H1 (cell line): Measurements from ENCODE around the gene SEMA3G. TPM values are rescaled to one million over a fixed set of nuclear protein-coding genes. Genes with fewer than 3 reads are reported as not detected.

ENCODE experiments used
- CTCF ChIA-PET: fragments of 300-600 bp; sonication (Branson Sonifier 250); formaldehyde crosslinking; loops from one replicate; lab custom pipeline; 2021; ENCODE audit not compliant: partially characterized antibody; lab: Charles Lee
- POLR2A ChIA-PET: fragments of 300-600 bp; sonication (Branson Sonifier 250); formaldehyde crosslinking; loops from one replicate; lab custom pipeline; 2021; ENCODE audit warnings: inconsistent platforms; ENCODE audit not compliant: partially characterized antibody; lab: Charles Lee
- DNase-seq, 2 experiments: peaks; one replicate each; pipeline versions ENCODE4 v3.0.0 to v3.0.0-alpha.2; 2010 to 2022; ENCODE audit warnings: low spot score in 2 of 2, low read depth in 1 of 2, mixed read lengths in 1 of 2
- FAIRE-seq: peaks from 2 replicates; lab custom pipeline; 2011; peaks lifted over from hg19 to GRCh38; lab: Jason Lieb, UNC
- H2AFZ ChIP-seq: 2 replicates; pipeline ENCODE4 v1.8.1; 2012; ENCODE audit warnings: low read length, inconsistent platforms
- H2AK5ac ChIP-seq: 2 replicates; pipeline ENCODE4 v1.6.1; 2013; ENCODE audit warnings: low read depth, low read length
- H2BK120ac ChIP-seq: replicated peaks from 2 replicates; pipeline ENCODE3; 2013; ENCODE audit warnings: low read depth, low read length, inconsistent platforms
- H2BK12ac ChIP-seq: 2 replicates; pipeline ENCODE4 v1.6.1; 2013; ENCODE audit warnings: low read depth, low read length
- H2BK15ac ChIP-seq: 2 replicates; pipeline ENCODE4 v1.6.1; 2013; ENCODE audit warnings: low read length
- H2BK20ac ChIP-seq: 2 replicates; pipeline ENCODE4 v1.6.1; 2013; ENCODE audit warnings: low read length
- H2BK5ac ChIP-seq: 2 replicates; pipeline ENCODE4 v1.6.1; 2013; ENCODE audit warnings: low read depth, low read length
- H3K14ac ChIP-seq: 2 replicates; pipeline ENCODE4 v1.6.1; 2013; ENCODE audit warnings: inconsistent platforms; ENCODE audit not compliant: insufficient read length
- H3K18ac ChIP-seq: 2 replicates; pipeline ENCODE4 v1.6.1; 2013; ENCODE audit warnings: low read length; ENCODE audit errors: extremely low read depth
- H3K23ac ChIP-seq: 2 replicates; pipeline ENCODE4 v1.6.1; 2013; ENCODE audit warnings: inconsistent platforms; ENCODE audit not compliant: insufficient read length
- H3K23me2 ChIP-seq: 2 replicates; pipeline ENCODE4 v1.6.1; 2013; ENCODE audit warnings: low read depth, low read length
- H3K27ac ChIP-seq: 2 replicates; pipeline ENCODE4 v1.6.1; 2011; ENCODE audit warnings: low read depth, low read length, inconsistent platforms
- H3K27me3 ChIP-seq, 4 experiments: replicated peaks in 1 of 4; 1 replicate in 1 of 4; 2 replicates in 3 of 4; pipeline versions ENCODE4 v1.6.1 to v1.8.1; 2011 to 2013; ENCODE audit warnings: low read length in 3 of 4, mild to moderate bottlenecking in 3 of 4, inconsistent platforms in 2 of 4, mixed read lengths in 2 of 4, moderate library complexity in 1 of 4; ENCODE audit not compliant: control insufficient read depth in 3 of 4, insufficient read depth in 3 of 4; ENCODE audit errors: extremely low read depth in 1 of 4
- H3K36me3 ChIP-seq, 4 experiments: 2 replicates each; pipeline versions ENCODE4 v1.6.1 to v1.8.1; 2011 to 2013; ENCODE audit warnings: mild to moderate bottlenecking in 4 of 4, low read length in 3 of 4, moderate library complexity in 2 of 4, control low read depth in 1 of 4, inconsistent platforms in 1 of 4; ENCODE audit not compliant: insufficient read depth in 4 of 4, control insufficient read depth in 2 of 4
- H3K4ac ChIP-seq: replicated peaks from 2 replicates; pipeline ENCODE3; 2013; ENCODE audit warnings: low read length, low read depth, mixed read lengths, inconsistent platforms; ENCODE audit not compliant: insufficient read length
- H3K4me1 ChIP-seq, 4 experiments: replicated peaks in 1 of 4; 1 replicate in 1 of 4; 2 replicates in 3 of 4; pipeline versions ENCODE4 v1.6.1 to v1.8.1; 2011 to 2013; ENCODE audit warnings: low read length in 3 of 4, inconsistent platforms in 2 of 4, mixed read lengths in 1 of 4; ENCODE audit not compliant: insufficient read depth in 4 of 4, control insufficient read depth in 3 of 4
- H3K4me2 ChIP-seq, 2 experiments: 2 replicates each; pipeline versions ENCODE4 v1.6.1 to v1.8.1; 2011 to 2013; ENCODE audit warnings: low read depth in 2 of 2, low read length in 2 of 2, control low read depth in 1 of 2, inconsistent platforms in 1 of 2, mild to moderate bottlenecking in 1 of 2; ENCODE audit not compliant: insufficient read depth in 1 of 2
- H3K4me3 ChIP-seq, 4 experiments: fragments of 200-600, 300-600 bp in 1 of 4; sonication (generic), shearing (Covaris generic), sonication (Bioruptor Twin) in 1 of 4; 2 replicates each; pipeline versions ENCODE4 v1.5.1 to v1.8.1; 2011 to 2016; ENCODE audit warnings: low read length in 4 of 4, low read depth in 3 of 4, control low read depth in 2 of 4, inconsistent platforms in 2 of 4, mild to moderate bottlenecking in 2 of 4, mixed read lengths in 1 of 4, moderate library complexity in 1 of 4; ENCODE audit not compliant: insufficient read depth in 2 of 4; ENCODE audit errors: extremely low read depth in 1 of 4
- H3K56ac ChIP-seq: replicated peaks from 2 replicates; pipeline ENCODE3; 2013; ENCODE audit warnings: low read depth, mild to moderate bottlenecking, mixed read lengths, low read length, inconsistent platforms; ENCODE audit not compliant: insufficient read length
- H3K79me1 ChIP-seq: 2 replicates; pipeline ENCODE4 v1.6.1; 2013; ENCODE audit warnings: low read depth, low read length, control low read depth
- H3K79me2 ChIP-seq, 2 experiments: 2 replicates each; pipeline versions ENCODE4 v1.6.1 to v1.8.1; 2012 to 2013; ENCODE audit warnings: low read length in 2 of 2, mild to moderate bottlenecking in 2 of 2, inconsistent platforms in 1 of 2; ENCODE audit not compliant: insufficient read depth in 2 of 2, control insufficient read depth in 1 of 2
- H3K9ac ChIP-seq, 4 experiments: replicated peaks in 1 of 4; 1 replicate in 1 of 4; 2 replicates in 3 of 4; pipeline versions ENCODE4 v1.6.1 to v1.8.1; 2011 to 2013; ENCODE audit warnings: low read depth in 3 of 4, low read length in 3 of 4, control low read depth in 2 of 4, mild to moderate bottlenecking in 2 of 4, moderate library complexity in 2 of 4, inconsistent platforms in 1 of 4; ENCODE audit errors: extremely low read depth in 1 of 4
- H3K9me3 ChIP-seq, 2 experiments: 2 replicates each; pipeline versions ENCODE4 v1.6.1 to v1.8.1; 2012 to 2013; ENCODE audit warnings: mild to moderate bottlenecking in 2 of 2, moderate library complexity in 2 of 2, control low read depth in 1 of 2, inconsistent platforms in 1 of 2, low read depth in 1 of 2, low read length in 1 of 2, mixed read lengths in 1 of 2; ENCODE audit not compliant: insufficient read depth in 2 of 2
- H4K20me1 ChIP-seq, 2 experiments: replicated peaks in 1 of 2; 2 replicates each; pipeline versions ENCODE3 to v1.8.1; 2011 to 2013; ENCODE audit warnings: inconsistent platforms in 2 of 2, low read length in 2 of 2, mild to moderate bottlenecking in 1 of 2; ENCODE audit not compliant: insufficient read depth in 2 of 2, control insufficient read depth in 1 of 2
- H4K5ac ChIP-seq: 2 replicates; pipeline ENCODE4 v1.6.1; 2013; ENCODE audit warnings: low read length, low read depth, mixed read lengths, inconsistent platforms; ENCODE audit not compliant: insufficient read length
- H4K8ac ChIP-seq: 2 replicates; pipeline ENCODE4 v1.8.0; 2013; ENCODE audit warnings: mild to moderate bottlenecking, moderate library complexity, low read length, inconsistent platforms; ENCODE audit not compliant: insufficient read depth; ENCODE audit errors: extremely low read depth
- H4K91ac ChIP-seq: replicated peaks from 2 replicates; pipeline ENCODE3; 2013; ENCODE audit warnings: low read length, mixed read lengths, inconsistent platforms; ENCODE audit not compliant: insufficient read length
- HDAC6 ChIP-seq: IDR thresholded peaks from one replicate; pipeline ENCODE4 v1.7.1; 2012; ENCODE audit warnings: low read depth, mild to moderate bottlenecking, inconsistent platforms, low read length, moderate library complexity
- JUN ChIP-seq: IDR thresholded peaks from 2 replicates; pipeline ENCODE4 v1.6.1; 2011; ENCODE audit warnings: low read depth, mild to moderate bottlenecking, improper control_type of control experiment, low read length
- KDM1A ChIP-seq: fragments of 200-600, 300-600 bp; sonication (generic); IDR thresholded peaks from 2 replicates; pipeline ENCODE4 v1.7.1; 2016; ENCODE audit warnings: mild to moderate bottlenecking, low read length, borderline replicate concordance
- MAFK ChIP-seq: IDR thresholded peaks from 2 replicates; pipeline ENCODE4 v1.6.1; 2012; ENCODE audit warnings: low read depth, mild to moderate bottlenecking, improper control_type of control experiment, low read length
- PHF8 ChIP-seq: fragments of 200-600 bp; sonication (generic); conservative IDR thresholded peaks from 2 replicates; pipeline ENCODE4 v1.7.1; 2012; ENCODE audit warnings: low read depth, mild to moderate bottlenecking, inconsistent platforms, low read length, moderate library complexity
- POLR2A ChIP-seq, 2 experiments: IDR thresholded peaks; 1 replicate in 1 of 2; 2 replicates in 1 of 2; pipeline ENCODE4 v1.6.1; 2011; ENCODE audit warnings: low read depth in 2 of 2, low read length in 2 of 2, mild to moderate bottlenecking in 2 of 2; ENCODE audit errors: control extremely low read depth in 1 of 2
- SAP30 ChIP-seq: fragments of 300-600 bp; sonication (generic); IDR thresholded peaks from 2 replicates; pipeline ENCODE4 v1.7.1; 2012; ENCODE audit warnings: low read length, moderate library complexity, mild to moderate bottlenecking, inconsistent platforms; ENCODE audit not compliant: insufficient read depth, insufficient replicate concordance
- SIX5 ChIP-seq: IDR thresholded peaks from 2 replicates; pipeline ENCODE4 v1.6.1; 2011; ENCODE audit warnings: mild to moderate bottlenecking, low read depth, low read length
- SP1 ChIP-seq: IDR thresholded peaks from 2 replicates; pipeline ENCODE4 v1.6.1; 2011; ENCODE audit warnings: low read depth, low read length
- SP4 ChIP-seq: IDR thresholded peaks from 2 replicates; pipeline ENCODE4 v1.6.1; 2012; ENCODE audit warnings: low read length, inconsistent platforms
- YY1 ChIP-seq: IDR thresholded peaks from 2 replicates; pipeline ENCODE4 v1.6.1; 2011; ENCODE audit warnings: low read depth, mild to moderate bottlenecking, low read length
- WGBS, 2 experiments: shearing (Covaris generic) in 1 of 2; methylation state at CpG; one replicate each; pipeline versions ENCODE4 v1.1.6 to v1.1.7; 2013 to 2015; ENCODE audit warnings: low lambda C conversion rate in 2 of 2, mixed read lengths in 2 of 2, inconsistent platforms in 1 of 2, low coverage in 1 of 2, missing lambda C conversion rate in 1 of 2; ENCODE audit not compliant: insufficient replicate concordance in 2 of 2, insufficient coverage in 1 of 2, insufficient read length in 1 of 2; ENCODE audit errors: extremely low coverage in 1 of 2, missing lambda C conversion rate in 1 of 2; 5-methylcytosine and 5-hydroxymethylcytosine counted together
- polyA plus RNA-seq, 7 experiments: library from polyadenylated mRNA; depleted of rRNA in 3 of 7; stranded (reverse) in 5 of 7; unstranded in 2 of 7; fragments of >200 nt in 5 of 7; fragments of 200-250 nt in 2 of 7; gene quantifications; 1 replicate in 5 of 7; 2 replicates in 1 of 7; 4 replicates in 1 of 7; pipeline versions ENCODE4 v1.2.1 to v1.2.3, GENCODE V29; 2011 to 2013; ENCODE audit warnings: missing spikeins in 2 of 7, mixed read lengths in 2 of 7
- total RNA-seq: library from RNA; stranded (reverse); fragmentation: NEBNext Ultra II Directional; extraction: Animal tissue kit (Norgen Biotek cat#: 25700); gene quantifications from 2 replicates; pipeline ENCODE4 v1.2.1, GENCODE V29; 2021
- TF ChIP-seq, protein P1 (sequence below): IDR thresholded peaks from 2 replicates; pipeline ENCODE4 v1.6.1; 2011; ENCODE audit warnings: low read depth, mild to moderate bottlenecking, low read length; ENCODE audit not compliant: insufficient read depth
- TF ChIP-seq, protein P2 (sequence below): IDR thresholded peaks from 2 replicates; pipeline ENCODE4 v1.6.1; 2012; ENCODE audit warnings: inconsistent platforms

SEMA3G gene
- total and polyA plus RNA-seq, 2 of the 8 experiments (the other 6 are each of a cell fraction or from before 2014, with no cell fraction given): 0.95 to 1.5 TPM

GRCh38 chr3:52477796-52478095 is 32.8 kb upstream of the SEMA3G start:
- Histone ChIP-seq H2AFZ (no peak overlapping the region), H2BK20ac (no peak overlapping the region), H3K79me2 (no peaks in the 10 kb centered on the region), H3K23ac (no peak overlapping the region), H2BK12ac (no peak overlapping the region), H2AK5ac (no peak overlapping the region), H3K36me3 (peaks cover 53 to 78% (median 71%) of the 10 kb centered on the region in 4 experiments), H3K9ac (no peak overlapping the region), H3K14ac (no peak overlapping the region), H3K18ac (no peak overlapping the region), H4K20me1 (peaks cover 0 to 12% of the 10 kb centered on the region in 2 experiments), H3K4me3 (no peak overlapping the region), H3K4me2 (no peak overlapping the region), H3K23me2 (no peaks in the 10 kb centered on the region), H3K56ac (no peak overlapping the region), H3K27ac (no peak overlapping the region), H3K4ac (no peak overlapping the region), H3K79me1 (no peaks in the 10 kb centered on the region; the same call in 1 of the 2 replicates), H3K27me3 (no peaks in the 10 kb centered on the region), H3K9me3 (no peaks in the 10 kb centered on the region), H2BK120ac (no peak overlapping the region), H3K4me1 (no peaks in the 10 kb centered on the region; a peak in 2 of 7 replicates), H4K5ac (no peak overlapping the region), H2BK15ac (no peak overlapping the region), H2BK5ac (no peak overlapping the region), H4K91ac (no peak overlapping the region), H4K8ac (no peak overlapping the region)
- WGBS, 2 experiments: 92% methylated on average over 6 of the region's 6 CpGs; no CpG with 5 or more reads in 1 of the 2 experiments
- no peak for FAIRE-seq
- ChIA-PET POLR2A (no interaction called here), CTCF (interaction anchor here (1.6 kb wide), 1 partner anchor 17 kb away, joined by 4 read pairs; no protein-coding TSS in a partner anchor)
- no peak for DNase-seq
- no peak for TF ChIP-seq KDM1A
- TF ChIP-seq SIX5: no peak
- TF ChIP-seq SP1: no peak
- no peak for TF ChIP-seq HDAC6
- no peak for TF ChIP-seq YY1
- no peak for TF ChIP-seq JUN
- no peak for TF ChIP-seq SAP30
- TF ChIP-seq SP4: no peak
- TF ChIP-seq, protein P1, sequence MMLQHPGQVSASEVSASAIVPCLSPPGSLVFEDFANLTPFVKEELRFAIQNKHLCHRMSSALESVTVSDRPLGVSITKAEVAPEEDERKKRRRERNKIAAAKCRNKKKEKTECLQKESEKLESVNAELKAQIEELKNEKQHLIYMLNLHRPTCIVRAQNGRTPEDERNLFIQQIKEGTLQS: no peak
- TF ChIP-seq PHF8: no peak
- TF ChIP-seq, protein P2, sequence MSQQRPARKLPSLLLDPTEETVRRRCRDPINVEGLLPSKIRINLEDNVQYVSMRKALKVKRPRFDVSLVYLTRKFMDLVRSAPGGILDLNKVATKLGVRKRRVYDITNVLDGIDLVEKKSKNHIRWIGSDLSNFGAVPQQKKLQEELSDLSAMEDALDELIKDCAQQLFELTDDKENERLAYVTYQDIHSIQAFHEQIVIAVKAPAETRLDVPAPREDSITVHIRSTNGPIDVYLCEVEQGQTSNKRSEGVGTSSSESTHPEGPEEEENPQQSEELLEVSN: no peak
- no peak for TF ChIP-seq POLR2A (IDR thresholded peaks at IDR 0.05; ENCODE audit: control extremely low read depth in 1 of 2, low read depth in 2 of 2, low read length in 2 of 2)
- no peak for TF ChIP-seq MAFK
